GM18858 (cell line): Measurements from ENCODE around the gene RASAL2.
"Not testable (repeated sequence)": the region's sequence is repeated elsewhere in the genome, so short reads cannot be mapped to it uniquely, and the experiment has no call there.

Source experiments
- ATAC-seq: cut with Tn5 transposase; IDR thresholded peaks from one replicate; pipeline ENCODE4 v1.9.1; 2021; ENCODE audit not compliant: unreplicated experiment

The RASAL2 gene

GRCh38 chr1:178109348-178110143 lies 15.6 kb downstream of the RASAL2 start:
- no peak for ATAC-seq

- ATAC-seq: no peak
Measured at GRCh38 chr1:178115260-178115659, 21.4 kb downstream of the RASAL2 start.

GRCh38 chr1:178118524-178118923 lies 24.6 kb downstream of the RASAL2 start:
- no peak for ATAC-seq

- no peak for ATAC-seq
Measured at GRCh38 chr1:178119628-178120027, 25.7 kb downstream of the RASAL2 start.

GRCh38 chr1:178120088-178120487 lies 26.2 kb downstream of the RASAL2 start:
- ATAC-seq: no peak

GRCh38 chr1:178120520-178121052 lies 26.7 kb downstream of the RASAL2 start:
- ATAC-seq: not testable (repeated sequence)

- ATAC-seq: no peak
Measured at GRCh38 chr1:178121883-178122282, 28.0 kb downstream of the RASAL2 start.

GRCh38 chr1:178122283-178122682 lies 28.4 kb downstream of the RASAL2 start:
- ATAC-seq: peak; percentile 58

- ATAC-seq: no peak
Measured at GRCh38 chr1:178124115-178124514, 30.2 kb downstream of the RASAL2 start.

GRCh38 chr1:178126261-178126660 lies 32.4 kb downstream of the RASAL2 start:
- no peak for ATAC-seq

GRCh38 chr1:178126741-178127185 lies 32.9 kb downstream of the RASAL2 start:
- ATAC-seq: peak; percentile 43

- ATAC-seq: no peak
Measured at GRCh38 chr1:178127482-178128191, 33.7 kb downstream of the RASAL2 start.

GRCh38 chr1:178133239-178133989 lies 39.5 kb downstream of the RASAL2 start:
- ATAC-seq: no peak

- no peak for ATAC-seq
Measured at GRCh38 chr1:178134061-178134460, 40.2 kb downstream of the RASAL2 start.

- ATAC-seq: no peak
Measured at GRCh38 chr1:178137238-178137637, 43.3 kb downstream of the RASAL2 start.

- ATAC-seq: no peak
Measured at GRCh38 chr1:178142806-178143205, 48.9 kb downstream of the RASAL2 start.

- no peak for ATAC-seq
Measured at GRCh38 chr1:178143730-178144690, 50.1 kb downstream of the RASAL2 start.

- ATAC-seq: no peak
Measured at GRCh38 chr1:178145605-178146004, 51.7 kb downstream of the RASAL2 start.

- no peak for ATAC-seq
Measured at GRCh38 chr1:178146436-178146835, 52.5 kb downstream of the RASAL2 start.

- ATAC-seq: no peak
Measured at GRCh38 chr1:178150610-178151009, 56.7 kb downstream of the RASAL2 start.
